Lower lobe of right lung (tissue), 2 donors: ENCODE measurements around the gene FRY. TPM values are rescaled to one million over a fixed set of nuclear protein-coding genes. Genes with fewer than 3 reads are reported as not detected.

ENCODE experiments used
- ATAC-seq, 2 donors: fragments of 200-7000 bp; cut with Tn5 transposase; one replicate each; pipeline ENCODE4 v1.9.1; 2020 to 2022; ENCODE audit warnings: mild to moderate bottlenecking in 2 of 2, moderate library complexity in 2 of 2
- DNase-seq: peaks from one replicate; pipeline ENCODE4 v3.0.0-alpha.2; 2020
- H3K27ac ChIP-seq: fragments of 200-600 bp; one replicate; pipeline ENCODE4 v1.8.0; 2022
- H3K27me3 ChIP-seq: fragments of 200-600 bp; one replicate; pipeline ENCODE4 v1.8.0; 2022; ENCODE audit warnings: low read depth
- H3K36me3 ChIP-seq: fragments of 200-600 bp; one replicate; pipeline ENCODE4 v1.8.0; 2022; ENCODE audit warnings: mild to moderate bottlenecking
- H3K4me1 ChIP-seq: fragments of 200-600 bp; one replicate; pipeline ENCODE4 v1.8.0; 2022
- H3K4me3 ChIP-seq: fragments of 200-600 bp; one replicate; pipeline ENCODE4 v1.8.0; 2022; ENCODE audit warnings: mild to moderate bottlenecking
- H3K9me3 ChIP-seq: fragments of 200-600 bp; one replicate; pipeline ENCODE4 v1.8.0; 2022
- intact Hi-C: fragments of 100-400 bp; cut with DNase I; formaldehyde crosslinking; loops from one replicate; pipeline ENCODE4 v1.11.0; 2022
- total RNA-seq: library from RNA; stranded (reverse); fragmentation: NEBNext Ultra II Directional; extraction: Animal tissue kit (Norgen Biotek cat#: 25700); gene quantifications from one replicate; pipeline ENCODE4 v1.2.1, GENCODE V29; 2021
- TF ChIP-seq, protein P1 (sequence below): fragments of 200-600 bp; IDR thresholded peaks from one replicate; pipeline ENCODE4 v1.8.0; 2022; ENCODE audit warnings: antibody characterized with exemption, mild to moderate bottlenecking
- donor health status: DM: no; HTN: yes; CAD: no; lungs with severe emphysema.

Gene FRY
- total RNA-seq, 1 donor from 2014 or later, result 93.7 TPM

DNA sequence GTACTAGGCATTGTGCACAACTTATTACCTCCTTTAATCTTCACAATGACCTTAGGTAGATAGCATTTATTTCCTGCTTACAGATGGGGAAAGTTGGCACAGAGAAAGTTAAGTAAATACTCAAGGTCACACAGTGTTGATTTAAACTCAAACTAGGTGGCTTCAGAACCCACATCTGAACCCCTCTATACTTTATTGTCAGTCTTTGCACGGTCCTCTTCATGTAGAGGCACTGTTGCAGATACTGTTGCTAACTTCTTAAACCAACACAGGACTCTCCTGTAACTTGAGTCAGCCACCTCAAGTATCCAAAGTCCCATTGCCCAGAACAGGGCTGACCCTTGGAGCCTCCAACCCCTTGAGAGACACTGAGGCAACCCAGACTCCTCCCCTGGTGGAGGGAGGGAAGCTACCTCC is 48.8 kb downstream of the FRY start:
- Histone ChIP-seq H3K27ac (no peak overlapping the region), H3K27me3 (no peaks in the 10 kb centered on the region), H3K4me3 (no peak overlapping the region), H3K9me3 (no peaks in the 10 kb centered on the region), H3K4me1 (no peaks in the 10 kb centered on the region), H3K36me3 (peaks cover 3% of the 10 kb centered on the region)
- TF ChIP-seq, protein P1, sequence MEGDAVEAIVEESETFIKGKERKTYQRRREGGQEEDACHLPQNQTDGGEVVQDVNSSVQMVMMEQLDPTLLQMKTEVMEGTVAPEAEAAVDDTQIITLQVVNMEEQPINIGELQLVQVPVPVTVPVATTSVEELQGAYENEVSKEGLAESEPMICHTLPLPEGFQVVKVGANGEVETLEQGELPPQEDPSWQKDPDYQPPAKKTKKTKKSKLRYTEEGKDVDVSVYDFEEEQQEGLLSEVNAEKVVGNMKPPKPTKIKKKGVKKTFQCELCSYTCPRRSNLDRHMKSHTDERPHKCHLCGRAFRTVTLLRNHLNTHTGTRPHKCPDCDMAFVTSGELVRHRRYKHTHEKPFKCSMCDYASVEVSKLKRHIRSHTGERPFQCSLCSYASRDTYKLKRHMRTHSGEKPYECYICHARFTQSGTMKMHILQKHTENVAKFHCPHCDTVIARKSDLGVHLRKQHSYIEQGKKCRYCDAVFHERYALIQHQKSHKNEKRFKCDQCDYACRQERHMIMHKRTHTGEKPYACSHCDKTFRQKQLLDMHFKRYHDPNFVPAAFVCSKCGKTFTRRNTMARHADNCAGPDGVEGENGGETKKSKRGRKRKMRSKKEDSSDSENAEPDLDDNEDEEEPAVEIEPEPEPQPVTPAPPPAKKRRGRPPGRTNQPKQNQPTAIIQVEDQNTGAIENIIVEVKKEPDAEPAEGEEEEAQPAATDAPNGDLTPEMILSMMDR, result no peak
- intact Hi-C loops, result no loop called here
- DNase-seq, result no peak
- ATAC-seq, result peak; percentile 39 to 48

DNA sequence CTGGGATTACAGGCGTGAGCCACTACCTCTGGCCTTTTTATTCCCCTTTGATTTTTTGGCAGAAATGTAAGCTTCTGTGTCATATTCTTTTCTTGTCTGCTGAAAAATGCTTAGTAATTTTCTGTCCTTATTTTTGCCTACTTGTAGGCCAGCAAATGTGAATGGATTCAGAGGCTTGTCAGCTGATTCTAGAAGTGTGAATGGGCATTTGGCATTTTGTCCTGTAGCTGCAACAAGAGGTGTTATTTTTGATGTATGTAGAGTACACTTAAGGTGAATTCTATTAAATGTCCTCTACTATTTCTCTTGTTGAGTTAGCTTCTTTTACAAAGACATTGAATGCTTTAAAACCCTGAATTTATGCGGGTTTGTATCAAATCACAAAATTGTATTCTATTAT is 50.0 kb downstream of the FRY start:
- Histone ChIP-seq H3K9me3 (no peaks in the 10 kb centered on the region), H3K4me1 (no peaks in the 10 kb centered on the region), H3K36me3 (peaks cover 3% of the 10 kb centered on the region), H3K27ac (no peak overlapping the region), H3K4me3 (no peak overlapping the region), H3K27me3 (no peaks in the 10 kb centered on the region)
- intact Hi-C loops, result no loop called here
- TF ChIP-seq, protein P1, result no peak
- DNase-seq (no peak), ATAC-seq (no peak)

DNA sequence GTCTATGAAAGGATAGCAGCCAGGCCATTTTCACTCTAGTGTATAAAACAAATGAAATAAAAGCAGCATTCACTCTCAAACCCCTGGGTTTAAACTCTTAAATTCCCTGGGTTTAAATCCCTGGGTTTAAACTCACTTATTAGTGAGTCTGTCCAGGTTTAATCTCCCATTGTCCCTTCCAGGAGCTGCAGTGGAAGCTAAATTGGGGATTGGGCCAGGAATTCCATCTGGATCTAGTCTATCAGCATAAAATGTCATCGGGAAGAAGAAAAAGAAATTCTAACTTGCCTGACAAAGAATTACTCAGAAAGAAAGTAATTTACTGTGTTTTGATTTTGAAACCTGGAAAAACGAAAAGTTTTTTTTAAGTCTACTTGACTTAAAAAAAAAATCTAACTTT is 54.8 kb downstream of the FRY start:
- DNase-seq (no peak), ATAC-seq (no peak)
- no peak overlapping the region for H3K4me3 ChIP-seq
- TF ChIP-seq, protein P1, result no peak
- intact Hi-C loops, result no loop called here
- H3K27ac ChIP-seq, result no peak overlapping the region
- H3K27me3 ChIP-seq, result no peaks in the 10 kb centered on the region
- H3K4me1 ChIP-seq, result no peaks in the 10 kb centered on the region
- H3K36me3 ChIP-seq, result no peaks in the 10 kb centered on the region
- no peaks in the 10 kb centered on the region for H3K9me3 ChIP-seq

DNA sequence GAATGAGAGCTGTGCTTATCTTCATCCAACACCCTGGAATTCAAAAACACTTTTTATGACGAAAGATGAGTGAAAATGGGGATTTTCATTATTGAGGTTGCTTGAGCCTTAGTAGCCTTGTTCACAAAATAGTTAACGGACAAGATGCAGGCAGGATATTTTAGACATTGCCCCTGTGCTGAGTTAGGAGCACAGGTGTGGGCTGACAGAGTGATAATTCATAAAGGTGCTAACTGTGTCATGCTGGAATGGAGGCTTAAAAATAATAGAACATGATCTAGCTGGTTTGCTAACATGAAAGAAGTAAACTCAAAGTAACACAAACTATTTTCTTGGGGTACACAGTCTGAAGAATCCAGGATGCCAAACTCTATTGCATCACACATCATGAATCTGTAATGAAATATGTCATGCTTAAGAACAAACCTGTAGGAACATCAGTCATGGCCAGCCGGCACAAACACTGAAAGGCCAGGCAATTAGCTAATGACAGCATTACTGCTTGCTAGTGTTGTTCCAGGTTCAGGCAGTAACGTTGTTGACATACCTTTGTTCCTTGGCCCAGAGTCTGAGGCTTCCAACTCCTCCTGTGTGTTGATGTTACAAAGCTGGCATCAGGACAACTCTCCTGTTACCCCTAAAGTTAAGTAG is 55.3 kb downstream of the FRY start:
- DNase-seq (no peak), ATAC-seq (no peak)
- intact Hi-C loops, result no loop called here
- no peaks in the 10 kb centered on the region for H3K27me3 ChIP-seq
- no peaks in the 10 kb centered on the region for H3K36me3 ChIP-seq
- H3K9me3 ChIP-seq, result no peaks in the 10 kb centered on the region
- H3K27ac ChIP-seq, result no peak overlapping the region
- no peaks in the 10 kb centered on the region for H3K4me1 ChIP-seq
- TF ChIP-seq, protein P1, result no peak
- H3K4me3 ChIP-seq, result no peak overlapping the region

DNA sequence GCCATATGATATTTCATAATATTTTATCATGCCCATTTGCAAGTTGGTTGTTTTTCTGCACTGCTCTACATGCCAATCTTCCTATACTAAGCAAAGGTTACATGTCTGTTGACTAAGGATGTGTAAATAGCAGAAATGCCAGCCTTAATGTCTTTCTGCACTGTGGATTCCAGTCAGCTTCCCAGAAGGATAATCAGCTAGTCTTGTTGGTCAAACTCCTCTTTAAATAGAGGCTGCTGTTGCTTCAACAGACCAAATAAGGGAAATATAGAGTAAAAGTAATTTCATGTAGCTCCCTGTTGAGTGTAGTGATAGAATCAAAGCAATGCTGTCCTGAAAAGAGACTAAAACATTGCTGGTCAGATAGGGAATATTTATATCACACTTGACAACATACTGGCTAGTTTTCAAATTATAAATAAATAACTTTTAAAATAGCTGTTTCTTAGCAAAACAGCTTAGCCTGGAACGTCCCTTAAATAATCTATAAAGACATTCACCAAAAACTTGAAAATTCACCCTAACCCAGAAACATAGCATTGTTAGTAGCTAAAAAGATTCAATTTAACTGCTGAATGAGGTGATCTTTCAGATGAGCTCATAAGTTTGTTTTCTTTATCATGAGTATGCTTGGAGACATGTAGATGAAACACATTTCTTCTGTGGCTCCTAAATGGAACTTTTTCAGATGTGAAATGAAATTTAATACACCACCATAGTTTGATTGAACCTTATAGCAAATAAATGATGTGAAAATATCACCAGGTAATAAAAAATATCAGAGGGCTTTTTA is 56.6 kb downstream of the FRY start:
- ATAC-seq (no peak), DNase-seq (no peak)
- no peaks in the 10 kb centered on the region for H3K27me3 ChIP-seq
- no peak overlapping the region for H3K4me3 ChIP-seq
- no peaks in the 10 kb centered on the region for H3K36me3 ChIP-seq
- intact Hi-C loops, result no loop called here
- H3K27ac ChIP-seq, result no peak overlapping the region
- no peaks in the 10 kb centered on the region for H3K9me3 ChIP-seq
- TF ChIP-seq, protein P1, result no peak
- no peaks in the 10 kb centered on the region for H3K4me1 ChIP-seq
